GM18909 (cell line): ENCODE measurements around the gene FOXO3.

ENCODE experiments used
- ATAC-seq: cut with Tn5 transposase; IDR thresholded peaks from one replicate; pipeline ENCODE4 v1.9.1; 2021; ENCODE audit warnings: mild to moderate bottlenecking; ENCODE audit not compliant: unreplicated experiment, poor library complexity

Gene FOXO3

DNA sequence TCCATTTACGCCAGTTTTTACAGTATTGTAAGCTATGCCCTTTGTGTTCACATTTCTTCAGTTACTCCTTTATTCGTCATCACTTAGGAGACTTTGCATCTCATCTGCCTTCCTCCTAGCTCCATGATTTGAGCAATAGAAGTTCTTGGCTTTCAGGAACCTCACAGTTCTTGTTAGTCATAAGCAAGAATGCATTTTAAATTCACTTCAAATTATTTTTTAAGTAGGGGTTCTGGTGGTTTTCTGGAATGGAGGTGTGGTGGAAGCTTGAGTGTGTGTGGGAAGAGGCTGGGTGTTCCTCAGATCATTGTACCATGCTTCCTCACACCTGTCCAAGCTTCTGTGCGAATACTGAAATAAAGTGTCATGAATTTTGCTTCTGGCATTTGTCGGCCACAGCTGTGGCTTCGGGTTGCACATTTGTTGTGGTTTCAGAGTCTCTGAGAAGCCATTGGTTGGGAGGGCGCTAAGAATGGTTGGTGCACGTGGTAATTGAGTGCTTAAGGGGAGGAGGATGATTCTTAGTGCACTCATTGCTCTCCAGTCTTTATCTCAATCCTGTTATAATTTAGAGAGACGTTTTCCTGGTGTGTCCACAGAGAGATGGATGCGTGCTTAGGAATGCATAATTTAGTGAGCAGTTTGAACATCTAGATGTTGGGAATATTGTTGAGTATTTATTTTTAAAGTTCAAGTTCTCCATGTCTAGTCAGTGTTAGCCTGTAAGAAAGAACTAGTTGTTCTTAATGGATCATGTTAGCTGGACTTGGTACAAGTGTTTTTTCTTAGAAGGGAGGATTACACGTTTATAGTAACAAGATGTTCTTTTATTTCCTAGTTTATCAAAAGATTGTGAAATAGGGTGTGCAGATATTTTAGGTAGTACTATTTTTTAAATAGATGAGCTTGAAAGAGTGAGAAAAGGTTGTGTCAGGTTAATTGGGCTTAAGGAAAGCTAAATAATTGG lies 31.9 kb downstream of the FOXO3 start:
- ATAC-seq = peak; percentile 80

- no peak for ATAC-seq
Measured at GRCh38 chr6:108594151-108594550, 33.4 kb downstream of the FOXO3 start.

- ATAC-seq = no peak
Measured at GRCh38 chr6:108594640-108595039, 33.9 kb downstream of the FOXO3 start.

GRCh38 chr6:108596956-108597355 lies 36.2 kb downstream of the FOXO3 start:
- no peak for ATAC-seq

GRCh38 chr6:108597572-108598304 lies 37.0 kb downstream of the FOXO3 start:
- ATAC-seq = no peak

GRCh38 chr6:108598305-108598863 lies 37.7 kb downstream of the FOXO3 start:
- peak; percentile 84 for ATAC-seq

GRCh38 chr6:108604156-108604555 lies 43.4 kb downstream of the FOXO3 start:
- ATAC-seq = no peak

DNA sequence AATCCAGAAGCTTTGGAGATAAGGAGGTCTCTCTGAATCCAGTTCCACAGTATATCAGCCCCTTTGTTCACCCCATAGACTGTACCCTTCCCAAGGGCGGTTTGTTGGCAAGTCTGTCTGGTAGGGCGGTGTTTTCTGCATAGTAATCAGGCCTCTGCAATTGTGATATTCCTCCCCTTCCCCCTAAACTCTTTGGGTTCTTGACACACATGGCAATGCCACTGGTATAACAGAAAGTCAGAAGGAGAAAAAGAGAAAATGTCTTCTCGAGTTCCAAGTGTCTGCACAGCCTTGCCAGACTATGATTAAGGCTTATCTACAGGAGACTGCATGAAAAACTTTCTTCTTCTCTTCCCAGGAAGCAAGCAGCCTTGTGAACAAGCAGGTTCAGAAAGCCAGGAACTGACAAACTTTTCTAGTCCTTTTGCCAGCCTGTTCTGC lies 45.6 kb downstream of the FOXO3 start:
- no peak for ATAC-seq

- no peak for ATAC-seq
Measured at GRCh38 chr6:108608453-108609275, 47.9 kb downstream of the FOXO3 start.

- no peak for ATAC-seq
Measured at GRCh38 chr6:108609276-108609769, 48.6 kb downstream of the FOXO3 start.

DNA sequence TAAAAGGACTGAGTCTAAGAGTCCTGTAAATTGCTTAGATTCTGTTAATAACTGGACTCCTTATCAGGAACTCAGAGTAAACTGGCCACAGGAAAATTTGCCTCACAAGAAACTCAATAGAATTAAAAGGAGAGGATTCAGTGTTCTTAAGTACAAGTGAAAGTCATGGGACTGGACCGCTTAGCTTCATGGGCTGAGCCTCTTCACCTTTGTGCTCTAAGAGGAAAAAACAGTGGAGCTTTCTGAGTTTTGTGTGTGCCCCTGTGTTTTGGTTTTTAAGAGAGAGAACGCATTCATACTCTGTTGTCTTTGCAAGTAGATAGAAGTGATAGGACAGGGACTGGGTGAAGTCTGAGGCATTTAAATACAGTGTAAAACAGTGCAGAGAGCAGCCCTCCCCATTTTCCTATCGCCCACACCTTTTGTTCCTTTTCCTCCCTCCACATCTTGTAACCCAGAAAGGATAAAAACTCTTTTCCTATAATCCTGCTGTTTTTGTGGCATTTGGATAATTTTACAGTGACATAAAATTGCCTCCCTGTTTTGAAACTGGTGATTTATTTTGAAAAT lies 49.6 kb downstream of the FOXO3 start:
- no peak for ATAC-seq

DNA sequence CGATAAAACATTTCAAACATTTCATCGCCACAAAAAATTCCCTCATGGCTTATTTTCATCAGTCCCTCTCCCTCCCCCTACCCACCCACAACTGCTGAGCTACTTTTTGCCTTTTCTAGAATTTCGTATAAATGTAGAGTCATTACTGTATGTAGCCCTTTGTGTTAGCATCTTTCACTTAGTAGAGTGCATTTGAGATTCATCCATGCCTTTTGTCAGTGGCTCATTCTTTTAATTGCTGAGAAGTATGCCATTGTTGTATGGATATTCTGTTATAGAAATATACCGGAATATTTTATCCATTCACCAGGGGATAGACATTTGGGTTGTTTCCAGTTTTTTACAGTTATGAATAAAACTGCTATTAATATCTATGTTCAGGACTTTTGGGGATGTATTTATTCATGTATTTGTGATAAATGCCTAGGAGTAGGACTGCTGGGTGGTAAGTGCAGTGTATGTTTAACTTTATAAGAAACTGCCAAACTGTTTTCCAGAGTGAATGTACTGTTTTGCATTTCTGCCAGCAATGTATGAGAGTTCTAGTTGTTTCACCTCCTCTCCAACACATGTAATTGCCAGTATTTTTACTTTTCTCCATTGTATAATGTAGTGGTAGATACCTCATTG lies 50.4 kb downstream of the FOXO3 start:
- ATAC-seq = no peak

GRCh38 chr6:108612852-108613251 lies 52.1 kb downstream of the FOXO3 start:
- ATAC-seq = no peak

DNA sequence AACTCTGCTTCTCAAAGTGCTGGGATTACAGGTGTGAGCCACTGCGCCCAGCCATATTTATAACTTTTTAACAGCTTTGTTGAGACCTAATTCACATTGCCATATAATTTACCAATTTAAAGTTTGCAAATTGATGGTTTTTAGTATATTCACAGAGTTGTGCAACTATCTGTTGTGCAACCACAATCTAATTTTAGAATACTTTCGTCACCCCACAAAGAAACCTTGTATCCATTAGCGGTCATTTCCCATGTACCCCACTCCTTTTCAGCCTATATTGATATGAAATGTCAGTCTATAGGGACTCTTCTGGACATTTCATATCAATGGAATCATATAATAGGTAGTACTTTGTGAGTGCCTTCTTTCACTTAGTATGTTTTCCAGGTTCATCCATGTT lies 55.8 kb downstream of the FOXO3 start:
- ATAC-seq = no peak

DNA sequence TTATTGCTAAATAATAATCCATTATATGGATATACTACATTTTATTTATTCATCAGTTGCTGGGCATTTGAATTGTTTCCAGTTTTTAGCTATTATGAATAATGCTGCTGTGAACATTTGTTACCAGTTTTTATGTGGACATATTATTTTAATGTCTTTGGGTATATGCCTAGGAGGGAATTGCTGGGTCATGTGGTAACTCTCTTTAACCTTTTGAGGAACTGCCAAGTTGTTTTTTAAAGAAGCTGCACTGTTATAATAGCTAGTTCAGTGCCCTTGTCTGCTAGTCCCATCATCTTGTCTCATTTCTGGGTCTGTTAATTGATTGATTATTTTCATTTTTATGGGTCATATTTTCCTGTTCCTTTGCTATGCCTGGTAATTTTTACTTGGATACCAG lies 56.3 kb downstream of the FOXO3 start:
- no peak for ATAC-seq

GRCh38 chr6:108618623-108619152 lies 58.0 kb downstream of the FOXO3 start:
- ATAC-seq = no peak

- no peak for ATAC-seq
Measured at GRCh38 chr6:108619431-108620197, 58.9 kb downstream of the FOXO3 start.

DNA sequence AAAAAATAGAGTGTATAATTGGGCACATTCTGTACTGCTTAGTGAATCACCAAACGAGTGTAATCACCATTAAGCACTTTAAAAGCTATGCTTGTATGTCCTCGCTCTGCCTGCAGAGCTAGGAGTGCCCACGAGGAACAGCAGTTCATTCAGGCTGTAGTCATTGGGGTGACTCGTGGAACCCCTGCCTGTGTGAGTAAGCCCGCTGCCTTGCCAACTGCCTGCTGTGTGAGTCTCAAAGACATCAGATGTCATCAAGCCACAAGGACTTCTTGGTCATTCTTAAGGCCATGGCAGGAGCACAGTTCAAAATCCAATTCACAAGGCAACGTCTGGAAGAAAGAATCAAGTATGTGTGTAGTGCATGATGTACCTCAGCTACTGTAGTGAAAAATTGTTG lies 60.4 kb downstream of the FOXO3 start:
- ATAC-seq = no peak
